Stimulated activated CD4-positive, alpha-beta T cell treated with anti-CD3 and anti-CD28 coated beads, Interleukin-12 subunit alpha, Interleukin-12 subunit beta, amount 100 ng/mL, for 48 hours (primary cell): ENCODE results near the gene IFIT5.
A peak's percentile ranks its signal among the peaks of the same experiment; 100 is the strongest.
"Not testable (repeated sequence)": the region's sequence is repeated elsewhere in the genome, so short reads cannot be mapped to it uniquely, and the experiment has no call there.

Source experiments
- DNase-seq, 3 donors: peaks; one replicate each; pipeline ENCODE4 v3.0.0-alpha.2; 2020; ENCODE audit warnings: low read depth in 2 of 3, low spot score in 1 of 3

IFIT5 gene

DNA sequence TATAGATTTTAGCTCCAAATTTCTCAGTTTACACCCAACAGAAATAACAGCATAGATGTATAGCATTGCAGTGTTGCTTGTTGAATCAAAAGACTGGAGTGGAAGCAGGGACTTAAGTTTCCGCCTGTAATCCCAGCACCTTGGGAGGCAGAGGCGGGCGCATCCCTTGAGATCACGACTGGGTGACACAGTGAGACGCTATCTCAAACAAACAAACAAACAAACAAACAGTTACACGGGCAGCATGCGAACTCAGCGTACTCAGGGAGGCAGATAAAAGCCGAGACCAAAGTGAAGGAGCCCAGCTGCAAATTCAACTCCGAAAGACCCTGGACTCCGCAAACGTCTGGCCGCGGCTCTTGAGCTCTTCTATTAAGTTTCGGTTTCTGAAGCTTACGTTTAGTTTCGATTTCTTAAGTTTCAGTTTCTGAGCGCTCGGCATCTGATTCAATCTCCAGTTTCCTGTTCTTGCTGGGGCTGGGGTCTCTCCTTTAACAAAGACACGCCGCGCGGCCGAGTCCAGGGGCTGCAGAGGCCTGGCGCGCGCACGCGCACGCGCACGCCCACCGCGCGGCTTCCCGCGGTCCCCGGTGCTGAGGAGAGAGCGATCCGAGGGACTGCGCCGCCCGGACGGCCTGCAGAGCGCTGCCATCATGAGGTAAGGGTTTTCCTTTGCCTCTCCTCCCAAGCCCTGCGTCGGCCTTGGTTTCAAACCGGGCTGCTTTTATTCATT, at the start of gene IFIT5:
TSS of gene IFIT5 (plus strand) at position 423 of the 733 bp plus-strand sequence. CDS start at position 654, 231 bp downstream.
- DNase-seq = peak; percentile 34 to 41 (median 39)

DNA sequence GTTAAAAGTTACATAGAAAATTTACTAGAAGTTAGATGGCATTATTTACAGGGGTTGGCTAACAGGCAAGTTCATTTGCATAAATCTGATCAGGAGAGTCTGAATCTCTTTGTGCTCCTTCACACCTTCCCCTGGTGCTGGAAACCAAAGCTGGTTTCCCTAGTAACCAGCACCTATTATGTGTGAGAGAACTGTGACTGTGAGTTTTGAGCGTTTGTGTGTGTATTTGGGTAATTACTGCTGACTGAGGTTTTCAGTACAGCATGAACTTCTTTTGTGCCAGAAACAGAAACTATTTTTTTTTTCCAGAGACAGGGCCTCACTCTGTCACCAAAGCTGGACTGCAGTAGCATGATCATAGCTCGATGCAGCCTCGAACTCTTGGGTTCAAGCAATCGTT, 46.8 kb upstream of the IFIT5 start:
- DNase-seq = no peak

- no peak for DNase-seq
Observed at GRCh38 chr10:89368129-89368528, 46.2 kb upstream of the IFIT5 start.

GRCh38 chr10:89369156-89370105, 44.9 kb upstream of the IFIT5 start:
- no peak for DNase-seq

DNA sequence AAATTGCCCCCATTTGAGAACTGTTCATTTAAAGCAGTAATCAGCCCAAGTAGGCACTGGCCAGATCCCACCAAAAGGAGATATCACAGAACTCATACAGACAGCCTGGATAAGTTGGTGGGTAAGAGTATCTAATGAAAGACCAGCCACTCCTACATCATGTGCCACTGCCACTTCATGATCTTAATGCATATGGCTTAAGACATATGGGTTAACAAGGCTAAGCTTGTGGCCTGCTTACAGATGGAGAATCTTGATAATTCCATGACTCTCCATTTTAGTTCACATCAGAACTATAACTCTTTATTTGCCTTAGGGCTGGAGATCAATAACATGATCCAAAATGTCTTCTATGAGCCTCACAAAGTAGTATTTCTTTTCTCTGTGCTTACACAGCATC, 43.3 kb upstream of the IFIT5 start:
- no peak for DNase-seq

GRCh38 chr10:89371987-89372386, 42.4 kb upstream of the IFIT5 start:
- DNase-seq = no peak

DNA sequence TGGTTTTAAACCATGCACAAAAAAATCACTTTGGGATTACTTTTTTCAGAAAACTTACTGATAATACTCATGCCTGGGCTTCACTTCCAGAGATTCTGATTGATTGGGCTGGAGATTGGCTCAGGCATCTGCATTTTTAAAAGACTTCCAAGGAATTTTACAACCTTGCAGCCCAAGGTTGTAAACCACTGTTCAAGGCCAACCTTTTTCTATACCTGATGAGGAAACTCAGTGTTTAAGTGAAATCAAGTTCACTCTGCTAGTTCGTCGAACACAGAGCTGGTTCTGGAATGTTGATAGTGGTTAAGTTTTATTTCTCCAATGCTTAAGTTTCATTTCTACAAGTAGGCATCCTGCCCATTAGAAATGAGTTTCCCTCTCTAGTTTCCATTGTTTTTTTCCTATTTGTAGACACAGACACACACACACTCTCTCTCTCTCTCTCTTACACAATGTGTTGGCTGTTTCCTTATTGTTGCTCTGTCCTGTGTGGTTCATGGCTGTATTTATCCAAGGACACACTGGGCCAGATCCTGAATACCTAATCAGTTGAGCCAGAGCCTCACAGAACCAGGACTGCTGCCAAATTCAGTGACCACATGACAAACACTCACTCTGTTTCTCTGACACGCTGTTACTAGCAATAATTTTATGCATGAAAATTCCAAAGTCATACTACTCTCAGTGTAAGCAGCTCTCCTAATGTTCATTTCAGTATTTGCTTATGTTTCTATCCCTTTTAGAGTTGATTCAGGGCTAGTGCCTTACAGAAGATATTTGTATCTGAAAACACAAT, 40.3 kb upstream of the IFIT5 start:
- no peak for DNase-seq

DNA sequence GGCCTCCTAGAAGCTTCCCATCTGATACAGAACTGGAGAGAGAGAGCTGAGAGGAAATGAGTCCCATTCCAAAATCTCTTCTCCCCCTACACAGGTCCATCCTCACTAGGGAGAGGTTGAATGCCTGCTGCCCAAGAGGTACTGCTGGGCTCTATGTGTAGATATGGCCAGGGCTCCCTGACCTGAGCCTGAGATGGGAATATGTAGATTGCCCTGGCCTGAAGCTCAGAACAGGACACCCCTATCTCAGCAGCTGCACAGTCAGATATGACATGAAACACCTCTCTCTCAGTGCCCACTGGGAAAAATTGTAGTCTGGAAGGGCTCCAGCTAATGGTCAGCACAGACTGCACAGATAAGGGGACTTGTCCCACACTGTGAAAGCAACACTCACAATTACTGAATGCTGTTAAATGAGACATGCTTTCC, 39.6 kb upstream of the IFIT5 start:
- DNase-seq = no peak

DNA sequence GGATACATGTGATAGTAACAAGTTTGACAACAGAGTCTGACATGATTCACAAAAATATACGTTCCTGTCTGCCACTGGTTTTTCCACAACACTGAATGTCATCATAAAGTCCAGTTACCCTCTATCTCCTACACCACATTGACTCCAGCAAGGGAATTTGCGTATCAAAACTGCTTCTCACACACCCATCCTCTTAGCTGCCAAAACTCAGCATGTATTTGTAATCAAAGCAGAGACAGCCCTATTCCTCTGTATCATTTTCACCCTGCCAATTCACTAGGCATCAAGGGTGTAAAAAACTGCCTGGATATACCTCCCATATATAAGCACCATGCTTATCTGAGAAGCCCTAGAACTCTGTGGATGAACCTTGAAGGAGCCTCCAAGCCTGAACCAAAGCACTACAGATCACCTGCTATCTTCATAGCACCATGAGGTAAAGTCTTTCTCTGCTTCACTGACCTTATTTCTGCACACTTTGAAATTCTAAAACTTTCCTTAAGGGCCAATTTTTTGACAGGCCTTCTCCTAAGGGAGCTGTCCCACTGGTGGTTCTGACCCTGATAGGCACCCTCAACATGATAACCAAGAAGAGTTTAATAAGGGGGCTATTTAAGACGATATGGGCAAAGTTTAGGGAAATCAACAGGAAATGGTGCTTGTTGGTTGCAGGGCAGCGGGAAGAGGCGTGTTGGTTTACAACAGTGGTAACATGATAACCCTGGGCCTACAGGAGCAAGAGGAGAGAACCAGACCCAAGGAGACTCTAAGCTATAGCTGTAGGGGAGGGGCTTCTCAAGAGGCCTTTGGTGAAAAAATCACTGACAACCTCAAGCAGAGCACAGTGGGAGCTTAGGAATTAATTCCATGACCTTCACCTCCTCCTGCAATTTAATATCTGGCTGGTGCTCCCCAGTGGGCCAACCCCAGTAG, 36.4 kb upstream of the IFIT5 start, which contains the start of gene IFIT1B:
TSS of gene IFIT1B (plus strand) at position 352 of the 933 bp plus-strand sequence. CDS start at position 432, 80 bp downstream.
- DNase-seq = no peak

DNA sequence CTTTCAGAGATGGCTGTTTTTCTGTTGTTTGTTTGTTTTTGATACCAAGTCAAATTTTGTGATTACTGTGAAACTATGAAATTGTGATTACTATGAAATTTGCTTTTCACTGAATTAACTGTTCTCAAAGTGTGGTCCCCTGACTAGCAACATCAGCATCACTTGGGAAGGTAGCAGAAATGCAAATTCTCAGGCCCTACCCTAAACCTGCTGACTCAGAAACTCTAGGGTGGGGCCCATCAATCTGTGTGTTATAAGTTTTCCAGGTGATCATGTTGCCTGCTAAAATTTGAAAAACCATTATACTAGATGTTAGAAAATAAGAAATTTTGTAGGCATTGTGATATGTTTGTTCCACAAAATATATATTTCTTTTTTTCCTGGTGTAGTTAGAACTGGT, 35.3 kb upstream of the IFIT5 start:
- no peak for DNase-seq

DNA sequence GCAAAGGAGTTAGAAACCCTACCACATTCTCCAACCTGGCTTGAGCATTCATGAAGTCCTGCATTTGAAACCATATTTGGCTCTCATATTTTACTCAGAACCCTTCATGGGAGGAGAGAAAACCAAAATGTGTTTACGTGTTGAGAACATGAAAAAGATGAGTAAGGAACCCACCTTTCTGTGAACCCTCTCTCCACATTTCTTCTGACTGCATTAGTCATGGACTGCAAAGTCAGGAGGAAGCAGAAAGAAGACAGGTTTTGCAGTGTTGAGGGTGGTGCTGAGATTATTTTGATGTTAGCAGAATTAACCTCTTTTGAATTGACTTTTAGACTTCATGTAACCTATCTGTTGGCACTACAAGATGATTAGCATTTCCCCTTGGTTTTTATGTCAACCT, 31.6 kb upstream of the IFIT5 start:
- no peak for DNase-seq

- DNase-seq = no peak
Observed at GRCh38 chr10:89384474-89385340, 29.7 kb upstream of the IFIT5 start.

DNA sequence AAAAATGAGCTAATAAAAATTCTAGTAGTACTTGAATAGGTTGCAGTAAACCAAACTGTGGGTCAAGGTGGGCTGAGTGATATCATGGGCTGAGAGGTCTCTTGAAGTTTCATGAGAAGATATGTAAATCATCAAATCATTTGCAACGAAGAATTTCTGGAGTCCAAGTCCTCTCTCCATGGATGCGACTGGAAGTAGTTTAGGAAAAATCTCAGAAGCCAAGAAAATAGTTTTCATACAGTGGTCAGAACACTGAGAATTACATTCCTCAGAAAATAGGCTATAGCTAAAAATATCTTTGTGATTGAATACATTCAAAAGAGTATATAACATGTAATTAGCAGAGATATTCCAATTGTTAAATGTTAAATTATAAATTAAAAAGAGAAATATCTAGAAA, 25.6 kb upstream of the IFIT5 start:
- DNase-seq = no peak

DNA sequence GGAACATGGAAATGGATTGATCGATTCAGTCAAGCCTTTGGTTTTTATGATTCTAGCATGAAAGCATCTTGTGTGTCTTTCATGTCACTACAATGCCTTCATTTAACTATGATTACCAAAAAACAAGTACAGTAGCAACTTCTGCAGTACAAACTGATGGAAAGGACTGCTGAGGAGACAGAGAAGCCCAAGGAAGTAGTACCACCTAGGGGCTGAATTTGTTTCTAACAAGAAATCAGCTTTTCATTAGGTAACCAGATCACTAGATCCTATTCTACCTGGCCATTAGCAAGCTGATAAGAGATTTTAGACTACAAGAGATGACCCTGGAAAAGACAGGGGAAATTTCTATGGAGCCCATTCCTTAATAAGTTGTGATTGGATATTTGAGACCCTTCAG, 25.1 kb upstream of the IFIT5 start:
- no peak for DNase-seq

DNA sequence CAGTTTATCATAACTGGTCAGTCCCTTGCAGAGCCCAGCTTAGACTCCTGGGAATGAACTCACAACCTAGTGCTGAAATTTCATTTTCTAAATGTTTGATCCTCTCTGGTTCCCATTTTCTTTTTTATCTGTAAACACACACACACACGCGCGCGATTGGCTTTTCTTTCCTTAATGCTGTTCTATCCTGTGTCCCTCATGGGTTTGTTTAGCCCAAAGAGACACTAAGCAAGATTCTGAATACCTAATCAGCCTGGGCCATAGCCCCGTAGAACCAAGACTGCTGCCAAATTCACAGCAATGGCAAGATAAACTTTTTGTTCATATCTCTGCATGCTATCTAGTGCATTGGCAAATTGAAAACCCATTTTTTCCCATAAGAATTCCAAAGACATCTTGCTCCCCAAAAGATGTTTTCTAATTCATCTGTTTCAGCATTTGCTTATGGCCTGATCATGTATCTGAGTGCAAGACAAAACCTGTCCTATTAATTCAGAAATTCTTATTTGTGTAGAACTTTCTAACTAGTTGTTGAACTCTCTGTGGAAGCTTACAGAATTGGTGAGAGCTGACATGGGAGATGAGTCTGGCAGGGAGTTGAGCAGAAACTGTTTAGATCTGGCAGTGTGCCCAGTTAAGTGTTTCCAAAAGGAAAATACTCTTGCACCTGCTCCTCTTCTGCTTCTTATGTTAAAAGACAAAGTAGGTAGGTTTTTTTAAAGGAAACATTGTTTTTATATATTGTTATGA, 23.7 kb upstream of the IFIT5 start:
- no peak for DNase-seq

- not testable (repeated sequence) for DNase-seq
Observed at GRCh38 chr10:89391226-89391576, 23.2 kb upstream of the IFIT5 start.

DNA sequence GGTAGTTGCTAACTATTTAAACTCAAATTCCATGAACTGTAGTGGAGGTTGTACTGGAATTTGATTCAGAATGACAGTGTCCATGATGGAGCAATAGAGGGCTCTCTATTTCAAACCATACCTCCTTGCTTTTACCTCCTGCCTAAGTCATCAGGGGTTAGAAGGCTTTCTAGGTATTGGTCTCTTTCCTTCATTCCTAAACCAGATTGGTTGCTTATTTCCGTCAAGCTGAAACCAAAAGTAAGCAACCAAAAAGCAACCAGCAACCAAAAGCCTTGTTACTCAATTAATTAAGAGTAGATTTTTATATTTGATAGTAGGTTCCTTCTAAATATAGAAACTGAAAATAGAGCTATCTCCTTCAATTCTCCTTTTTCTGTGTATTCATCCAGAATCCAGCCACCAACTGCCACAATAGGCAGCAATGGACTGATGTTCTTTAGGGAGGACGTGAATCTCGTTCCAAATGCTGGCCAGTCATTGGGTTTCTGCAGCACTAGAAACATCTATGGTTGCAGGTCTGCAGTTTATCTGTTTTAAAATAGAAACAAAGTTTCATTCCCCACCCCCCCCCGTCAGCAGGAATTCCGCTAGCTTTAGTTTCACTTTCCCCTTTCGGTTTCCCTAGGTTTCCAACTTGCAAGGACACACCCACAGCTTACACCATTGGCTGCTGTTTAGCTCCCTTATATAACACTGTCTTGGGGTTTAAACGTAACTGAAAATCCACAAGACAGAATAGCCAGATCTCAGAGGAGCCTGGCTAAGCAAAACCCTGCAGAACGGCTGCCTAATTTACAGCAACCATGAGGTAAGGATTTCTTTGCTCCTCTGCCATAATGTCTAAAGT, 22.2 kb upstream of the IFIT5 start, which contains the start of gene IFIT1:
TSS of gene IFIT1 (plus strand) at position 717 of the 850 bp plus-strand sequence. CDS start at position 807, 90 bp downstream.
- DNase-seq = no peak
